SK-N-MC (cell line): ENCODE data around the gene DDX1.

Source experiments
- EZH2 ChIP-seq: fragments of 200-600 bp; sonication (generic); IDR thresholded peaks from one replicate; pipeline ENCODE4 v1.6.1; 2017; ENCODE audit warnings: antibody characterized with exemption
- POLR2AphosphoS5 ChIP-seq: IDR thresholded peaks from 2 replicates; pipeline ENCODE4 v1.6.1; 2012; ENCODE audit warnings: mild to moderate bottlenecking, low read depth, low read length, borderline replicate concordance

- TF ChIP-seq EZH2 (no peak), POLR2AphosphoS5 (no peak)
Observed at GRCh38 chr2:15625344-15626036, 33.8 kb downstream of the DDX1 start.
